Spinal cord (tissue), 10 donors: ENCODE results near the gene FUT3. TPM values are rescaled to one million over a fixed set of nuclear protein-coding genes. Genes with fewer than 3 reads are reported as not detected.

Experiments
- DNase-seq, 6 donors: peaks; one replicate each; pipeline versions ENCODE4 v3.0.0 to v3.0.0-alpha.2; 2013 to 2015; ENCODE audit warnings: low spot score in 6 of 6, low read depth in 4 of 6
- H3K27ac ChIP-seq: one replicate; pipeline ENCODE4 v1.5.1; 2013; ENCODE audit warnings: low read depth, low read length, control low read depth
- H3K27me3 ChIP-seq: one replicate; pipeline ENCODE4 v1.6.1; 2013; ENCODE audit warnings: low read length; ENCODE audit not compliant: control insufficient read depth, insufficient read depth
- H3K36me3 ChIP-seq: one replicate; pipeline ENCODE4 v1.6.1; 2013; ENCODE audit warnings: low read length; ENCODE audit not compliant: control insufficient read depth, insufficient read depth
- H3K4me1 ChIP-seq: one replicate; pipeline ENCODE4 v1.6.1; 2013; ENCODE audit warnings: low read length; ENCODE audit not compliant: control insufficient read depth, insufficient read depth
- H3K4me3 ChIP-seq: one replicate; pipeline ENCODE4 v1.5.1; 2013; ENCODE audit warnings: low read depth, low read length, control low read depth
- H3K9me3 ChIP-seq: one replicate; pipeline ENCODE4 v1.6.1; 2013; ENCODE audit warnings: low read length; ENCODE audit not compliant: control insufficient read depth, insufficient read depth
- WGBS: methylation state at CpG from one replicate; pipeline ENCODE4 v1.1.5; 2013; ENCODE audit warnings: missing lambda C conversion rate; ENCODE audit not compliant: insufficient coverage; 5-methylcytosine and 5-hydroxymethylcytosine counted together
- polyA plus RNA-seq, 2 donors: library from polyadenylated mRNA; unstranded; fragments of 120-200 nt; gene quantifications; one replicate each; pipeline ENCODE4 v1.2.1, GENCODE V29; 2013; ENCODE audit not compliant: insufficient read length in 2 of 2
- total RNA-seq, 2 donors: library from RNA; depleted of rRNA in 1 of 2; stranded (reverse); fragments of 120-200 nt in 1 of 2; fragments of >200 nt in 1 of 2; gene quantifications; one replicate each; pipeline versions ENCODE4 v1.2.3 to v1.2.4, GENCODE V29; 2013 to 2014
- donor health status: healthy.

Gene FUT3
- total and polyA plus RNA-seq, 4 donors, result 0.26 to 0.32 TPM; not detected in 2

- H3K36me3 ChIP-seq, result no peaks in the 10 kb centered on the region
- peaks cover 37% of the 10 kb centered on the region for H3K27me3 ChIP-seq
- under 1% methylated on average over 46 of the region's 46 CpGs for WGBS
- H3K4me1 ChIP-seq, result peaks cover 32% of the 10 kb centered on the region
- H3K4me3 ChIP-seq, result no peak overlapping the region
- no peak overlapping the region for H3K27ac ChIP-seq
- DNase-seq, result peak in 2 of 6 donors; percentile 50 to 67
- H3K9me3 ChIP-seq, result no peaks in the 10 kb centered on the region
Observed at GRCh38 chr19:5805462-5806132, 45.7 kb downstream of the FUT3 start.

GRCh38 chr19:5804516-5805461 lies 46.5 kb downstream of the FUT3 start, which contains the start of gene NRTN:
TSS of gene NRTN (plus strand) at chr19:5805067. CDS start at chr19:5824166, 19,099 bp downstream.
- WGBS, result under 1% methylated on average over 105 of the region's 107 CpGs
- H3K4me3 ChIP-seq, result no peak within 1 kb of the TSS
- H3K9me3 ChIP-seq, result no peaks in the 10 kb centered on the region
- H3K27me3 ChIP-seq, result peaks cover 37% of the 10 kb centered on the region
- no peak for DNase-seq
- H3K36me3 ChIP-seq, result no peaks in the 10 kb centered on the region
- no peak within 1 kb of the TSS for H3K27ac ChIP-seq
- peaks cover 33% of the 10 kb centered on the region for H3K4me1 ChIP-seq

GRCh38 chr19:5803752-5804515 lies 47.3 kb downstream of the FUT3 start:
- Histone ChIP-seq H3K36me3 (no peaks in the 10 kb centered on the region), H3K9me3 (no peaks in the 10 kb centered on the region), H3K27ac (no peak overlapping the region), H3K4me1 (peaks cover 41% of the 10 kb centered on the region), H3K27me3 (peaks cover 37% of the 10 kb centered on the region), H3K4me3 (peak overlapping the region; percentile 21)
- peak in 3 of 6 donors; percentile 56 to 87 (median 71) for DNase-seq
- under 1% methylated on average over 52 of the region's 54 CpGs for WGBS

DNA sequence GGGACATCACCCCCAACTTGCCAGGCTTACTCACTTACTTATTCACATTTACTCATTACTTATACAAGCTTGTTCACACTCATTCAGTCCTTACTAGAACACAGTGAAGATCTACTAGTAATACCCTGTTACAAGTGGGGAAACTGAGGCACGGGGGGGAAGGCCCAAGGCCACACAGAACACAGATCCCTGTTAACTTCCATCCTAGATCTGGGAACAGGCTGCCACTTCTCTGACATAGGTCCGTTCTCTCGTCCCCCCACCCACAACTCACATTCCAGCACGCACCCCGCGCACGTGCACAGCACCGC lies 47.9 kb downstream of the FUT3 start:
- 4% methylated on average over 7 of the region's 8 CpGs for WGBS
- Histone ChIP-seq H3K4me3 (peak overlapping the region; percentile 21), H3K27ac (no peak overlapping the region), H3K27me3 (peaks cover 37% of the 10 kb centered on the region), H3K9me3 (no peaks in the 10 kb centered on the region), H3K4me1 (peaks cover 41% of the 10 kb centered on the region), H3K36me3 (no peaks in the 10 kb centered on the region)
- DNase-seq, result no peak

DNA sequence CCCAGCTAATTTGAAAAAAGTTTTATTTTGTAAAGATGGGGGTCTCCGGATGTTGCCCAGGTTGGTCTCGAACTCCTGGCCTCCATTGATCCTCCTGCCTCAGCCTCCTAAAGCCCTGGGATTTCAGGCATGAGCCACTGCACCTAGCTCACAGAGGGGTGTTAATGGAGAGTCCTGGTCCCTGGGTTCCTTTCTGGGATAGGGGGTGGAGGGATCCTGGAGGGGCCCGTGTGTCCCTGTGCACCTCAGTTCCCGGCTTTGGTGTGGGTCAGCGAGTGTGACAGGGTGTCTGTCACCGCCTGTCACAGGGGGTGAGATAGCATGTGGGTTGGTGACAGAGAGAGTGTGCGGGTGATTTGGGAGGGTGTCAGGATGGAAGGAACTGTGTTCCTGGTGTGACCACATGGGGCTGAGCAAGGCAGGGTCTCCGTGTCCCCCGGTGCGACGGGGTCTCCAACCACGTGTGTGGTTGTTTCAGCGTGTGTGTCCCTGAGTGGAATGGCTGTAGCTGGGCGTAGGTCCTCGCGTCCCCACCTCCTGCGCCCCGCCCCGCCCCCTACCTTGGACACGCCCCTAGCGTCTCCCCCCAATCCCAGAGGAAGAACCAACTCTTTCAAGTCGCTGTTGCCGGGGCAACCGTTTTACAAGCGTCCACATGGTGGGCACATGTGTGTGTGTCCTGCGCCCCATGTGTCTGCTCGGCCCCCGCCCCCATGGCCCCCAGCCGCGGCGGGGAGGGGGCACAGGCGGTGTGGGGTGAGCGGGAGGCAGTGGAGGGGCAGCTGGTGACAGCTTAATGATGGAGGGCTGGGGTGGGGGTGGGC lies 49.2 kb downstream of the FUT3 start:
- whole genome bisulfite sequencing, result 16% methylated on average over 25 of the region's 33 CpGs
- peaks cover 37% of the 10 kb centered on the region for H3K27me3 ChIP-seq
- no peak overlapping the region for H3K27ac ChIP-seq

GRCh38 chr19:5800361-5801270 lies 50.6 kb downstream of the FUT3 start:
- H3K27me3 ChIP-seq, result peaks cover 27% of the 10 kb centered on the region
- WGBS, result 86% methylated on average over 12 of the region's 17 CpGs
- DNase-seq, result no peak

More for the DNA sequence above, 49.2 kb downstream of the FUT3 start:
- H3K9me3 ChIP-seq, result no peaks in the 10 kb centered on the region
- H3K4me1 ChIP-seq, result peaks cover 41% of the 10 kb centered on the region
- H3K36me3 ChIP-seq, result no peaks in the 10 kb centered on the region
- H3K4me3 ChIP-seq, result no peak overlapping the region
- DNase-seq, result peak in 3 of 6 donors; percentile 47 to 84 (median 79)

DNA sequence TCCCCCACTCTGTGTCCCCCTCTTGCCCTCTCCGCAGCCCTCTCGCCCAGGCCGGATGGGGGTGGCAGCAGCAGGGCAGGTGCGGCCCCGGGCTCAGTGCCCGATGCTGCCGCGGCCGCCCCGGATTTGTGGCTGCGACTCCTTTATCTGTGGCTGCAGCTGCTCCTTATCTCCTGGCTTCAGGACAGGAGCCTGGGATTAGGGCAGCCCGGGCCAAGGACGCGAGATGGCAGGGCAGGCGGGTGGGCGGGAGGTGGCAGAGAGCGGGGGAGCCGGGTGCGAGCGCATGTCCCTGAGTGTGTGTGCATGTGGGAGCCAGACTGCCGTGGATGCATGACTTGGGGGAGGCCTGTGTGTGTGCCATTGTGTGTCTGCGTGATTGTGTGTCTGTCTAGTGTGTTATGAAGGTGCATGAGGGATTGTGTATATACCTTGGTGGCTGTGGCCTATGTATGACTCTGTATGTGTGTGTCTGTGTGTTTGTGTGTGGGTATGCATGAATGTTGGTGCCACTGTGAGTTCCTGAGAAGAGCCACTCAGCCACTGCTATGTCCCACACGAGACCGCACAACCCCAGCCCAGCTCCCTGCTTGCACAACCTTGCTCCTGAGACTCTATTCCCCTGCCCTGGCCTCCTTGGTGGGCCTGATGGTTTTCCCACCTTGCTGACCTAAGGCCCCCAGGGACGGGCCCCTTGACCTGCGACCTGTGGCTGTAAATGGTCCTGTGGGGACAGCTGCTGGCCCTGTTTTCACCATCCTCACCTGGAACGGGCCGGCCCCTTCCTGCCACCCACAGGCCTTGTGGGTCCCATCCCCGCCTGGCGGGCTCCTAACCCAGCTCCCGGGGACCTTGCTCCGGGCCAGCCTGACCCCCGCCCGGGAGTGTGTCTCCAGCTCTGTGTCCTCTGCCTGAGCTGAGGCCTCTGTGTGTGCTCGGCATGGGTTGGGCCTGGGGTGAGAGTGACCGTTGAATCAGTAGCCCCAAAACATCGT lies 51.7 kb downstream of the FUT3 start:
- Histone ChIP-seq H3K4me3 (no peak overlapping the region), H3K27me3 (peaks cover 21% of the 10 kb centered on the region), H3K27ac (no peak overlapping the region), H3K36me3 (no peaks in the 10 kb centered on the region), H3K4me1 (peaks cover 31% of the 10 kb centered on the region), H3K9me3 (no peaks in the 10 kb centered on the region)
- 58% methylated on average over 33 of the region's 37 CpGs for WGBS
- DNase-seq, result peak in 1 of 6 donors; percentile 38

More at GRCh38 chr19:5800361-5801270, 50.6 kb downstream of the FUT3 start:
- Histone ChIP-seq H3K4me3 (no peak overlapping the region), H3K27ac (no peak overlapping the region), H3K4me1 (peaks cover 36% of the 10 kb centered on the region), H3K36me3 (no peaks in the 10 kb centered on the region), H3K9me3 (no peaks in the 10 kb centered on the region)
